ENCODE data around the gene UBE3D.

UBE3D gene

GRCh38 chr6:83057705-83058321, 7.8 kb downstream of the UBE3D start:
- TF ChIP-seq, protein P1, sequence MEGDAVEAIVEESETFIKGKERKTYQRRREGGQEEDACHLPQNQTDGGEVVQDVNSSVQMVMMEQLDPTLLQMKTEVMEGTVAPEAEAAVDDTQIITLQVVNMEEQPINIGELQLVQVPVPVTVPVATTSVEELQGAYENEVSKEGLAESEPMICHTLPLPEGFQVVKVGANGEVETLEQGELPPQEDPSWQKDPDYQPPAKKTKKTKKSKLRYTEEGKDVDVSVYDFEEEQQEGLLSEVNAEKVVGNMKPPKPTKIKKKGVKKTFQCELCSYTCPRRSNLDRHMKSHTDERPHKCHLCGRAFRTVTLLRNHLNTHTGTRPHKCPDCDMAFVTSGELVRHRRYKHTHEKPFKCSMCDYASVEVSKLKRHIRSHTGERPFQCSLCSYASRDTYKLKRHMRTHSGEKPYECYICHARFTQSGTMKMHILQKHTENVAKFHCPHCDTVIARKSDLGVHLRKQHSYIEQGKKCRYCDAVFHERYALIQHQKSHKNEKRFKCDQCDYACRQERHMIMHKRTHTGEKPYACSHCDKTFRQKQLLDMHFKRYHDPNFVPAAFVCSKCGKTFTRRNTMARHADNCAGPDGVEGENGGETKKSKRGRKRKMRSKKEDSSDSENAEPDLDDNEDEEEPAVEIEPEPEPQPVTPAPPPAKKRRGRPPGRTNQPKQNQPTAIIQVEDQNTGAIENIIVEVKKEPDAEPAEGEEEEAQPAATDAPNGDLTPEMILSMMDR (conservative IDR thresholded peaks at IDR 0.05; ENCODE audit: low read length), result peak; percentile 96
- peak; percentile 57 for DNase-seq (ENCODE audit: low read depth)
- H3K4me3 ChIP-seq (ENCODE audit: low read length), result no peak overlapping the region

GRCh38 chr6:83055366-83055964, 10.2 kb downstream of the UBE3D start:
- peak; percentile 52 for DNase-seq (ENCODE audit: low read depth)
- no peak overlapping the region for H3K4me3 ChIP-seq (ENCODE audit: low read length)
- TF ChIP-seq, protein P1 (conservative IDR thresholded peaks at IDR 0.05; ENCODE audit: low read length), result peak; percentile 88

- H3K4me3 ChIP-seq (ENCODE audit: low read length), result no peak overlapping the region
- TF ChIP-seq, protein P1 (conservative IDR thresholded peaks at IDR 0.05; ENCODE audit: low read length), result no peak
- DNase-seq (ENCODE audit: low read depth), result no peak
These were observed 12.0 kb downstream of the UBE3D start for GRCh38 chr6:83053678-83054077.

- TF ChIP-seq, protein P1 (conservative IDR thresholded peaks at IDR 0.05; ENCODE audit: low read length), result no peak
- H3K4me3 ChIP-seq (ENCODE audit: low read length), result no peak overlapping the region
- DNase-seq (ENCODE audit: low read depth), result peak; percentile 13
These were observed 14.1 kb downstream of the UBE3D start for GRCh38 chr6:83051377-83052172.

GRCh38 chr6:83047065-83047754, 18.4 kb downstream of the UBE3D start:
- no peak overlapping the region for H3K4me3 ChIP-seq (ENCODE audit: low read length)
- TF ChIP-seq, protein P1 (conservative IDR thresholded peaks at IDR 0.05; ENCODE audit: low read length), result no peak
- DNase-seq (ENCODE audit: low read depth), result no peak

GRCh38 chr6:83044091-83044768, 21.4 kb downstream of the UBE3D start:
- TF ChIP-seq, protein P1 (conservative IDR thresholded peaks at IDR 0.05; ENCODE audit: low read length), result no peak
- peak; percentile 0 for DNase-seq (ENCODE audit: low read depth)
- no peak overlapping the region for H3K4me3 ChIP-seq (ENCODE audit: low read length)
